GM21381 (cell line): ENCODE measurements around the gene LAIR1.
"Not testable (repeated sequence)": the region's sequence is repeated elsewhere in the genome, so short reads cannot be mapped to it uniquely, and the experiment has no call there.

ENCODE experiments used
- ATAC-seq: cut with Tn5 transposase; IDR thresholded peaks from one replicate; pipeline ENCODE4 v1.9.1; 2021; ENCODE audit warnings: mild to moderate bottlenecking, moderate library complexity; ENCODE audit not compliant: unreplicated experiment

Gene LAIR1

DNA sequence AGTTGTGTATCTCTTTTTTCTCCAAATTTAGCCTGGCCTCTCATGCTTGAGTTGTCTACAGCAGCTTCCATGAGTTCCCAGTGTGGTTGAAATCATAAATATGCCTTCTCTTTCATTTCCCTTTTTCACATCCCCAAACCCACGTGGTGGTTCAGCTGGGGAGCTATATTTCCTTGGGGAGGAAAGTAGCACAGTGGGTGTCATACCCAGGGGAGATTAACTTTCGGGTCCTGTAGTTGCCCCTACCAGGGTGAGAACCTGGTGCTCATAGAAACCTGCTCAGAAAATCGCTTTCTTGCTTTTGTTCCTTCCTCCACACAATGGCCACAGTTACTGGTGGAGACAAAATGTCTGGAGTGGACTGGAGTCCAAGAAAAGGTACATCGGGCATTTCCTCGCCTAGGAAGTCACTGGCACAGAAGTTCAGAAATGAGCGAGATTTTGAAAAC is 18.8 kb downstream of the LAIR1 start:
- ATAC-seq, result no peak

DNA sequence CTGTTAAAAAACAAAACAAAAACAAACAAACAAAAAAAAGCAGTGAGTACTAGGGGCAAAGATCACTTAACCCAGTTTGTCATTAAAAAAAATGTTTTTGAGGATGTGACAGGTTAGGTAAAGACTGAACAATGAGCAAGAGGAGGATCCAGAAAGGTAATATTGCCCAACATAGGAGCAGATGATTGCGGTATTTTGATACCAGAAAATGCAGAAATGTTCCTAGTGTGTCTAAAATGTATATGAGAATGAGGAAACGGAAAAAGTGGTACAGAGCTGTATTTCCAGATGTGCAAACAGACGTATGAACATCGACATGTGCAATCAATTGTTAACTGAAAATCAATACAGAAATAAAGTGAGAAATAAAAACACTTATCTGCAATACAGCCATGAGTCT is 20.9 kb downstream of the LAIR1 start:
- no peak for ATAC-seq

DNA sequence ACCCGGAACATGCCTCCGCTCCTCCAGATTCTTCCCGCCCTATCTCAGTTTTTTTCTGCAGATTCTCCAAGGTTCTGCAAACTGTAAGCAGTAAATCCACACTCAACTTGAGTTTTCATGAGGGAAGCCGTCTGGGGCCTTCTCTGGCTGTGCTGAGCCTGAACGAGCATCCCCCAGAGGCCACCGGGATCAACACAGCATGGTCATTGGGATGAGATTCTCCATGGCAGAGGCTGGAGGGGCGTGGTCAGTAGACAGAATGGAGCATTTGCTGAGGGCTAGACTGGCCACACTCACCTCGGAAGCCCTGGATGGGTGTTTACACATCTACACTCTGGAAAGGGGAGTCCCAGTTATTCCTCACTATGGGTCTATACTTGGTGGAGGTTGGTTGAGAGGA is 23.4 kb downstream of the LAIR1 start:
- ATAC-seq, result no peak

DNA sequence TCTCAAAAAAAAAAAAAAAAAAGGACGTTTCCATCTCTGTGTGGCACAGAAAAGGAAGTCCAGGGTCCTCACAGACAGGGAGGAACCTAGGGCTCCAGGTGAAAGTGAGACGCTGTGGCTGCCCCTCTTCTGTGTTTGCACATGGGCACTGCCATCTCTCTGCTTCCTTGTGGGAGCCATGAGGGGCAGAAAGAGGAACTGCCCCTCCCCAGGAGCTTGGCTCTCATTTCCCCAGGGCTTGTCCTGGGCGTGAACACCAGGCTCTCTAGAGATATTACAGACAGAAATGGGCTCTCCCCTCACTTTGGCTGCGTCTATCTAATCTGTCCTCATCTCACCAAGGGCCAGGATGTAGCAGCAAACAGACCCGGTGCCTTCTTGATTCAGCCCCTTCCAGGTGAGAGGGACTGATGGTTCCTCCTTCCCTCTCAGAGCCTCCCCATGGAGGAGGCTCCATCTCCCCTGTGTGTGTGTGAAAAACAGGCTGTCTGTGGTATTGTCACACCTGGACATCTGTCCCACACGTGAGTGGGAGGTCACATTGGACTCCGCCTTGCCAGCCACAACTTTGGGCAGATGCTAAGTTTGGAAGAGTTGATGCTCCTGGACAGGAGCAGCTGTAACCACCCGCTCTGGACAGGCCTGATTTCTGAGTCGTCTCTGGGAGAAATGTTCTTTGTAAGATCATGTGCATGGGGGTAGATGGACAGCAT is 24.9 kb downstream of the LAIR1 start:
- no peak for ATAC-seq

DNA sequence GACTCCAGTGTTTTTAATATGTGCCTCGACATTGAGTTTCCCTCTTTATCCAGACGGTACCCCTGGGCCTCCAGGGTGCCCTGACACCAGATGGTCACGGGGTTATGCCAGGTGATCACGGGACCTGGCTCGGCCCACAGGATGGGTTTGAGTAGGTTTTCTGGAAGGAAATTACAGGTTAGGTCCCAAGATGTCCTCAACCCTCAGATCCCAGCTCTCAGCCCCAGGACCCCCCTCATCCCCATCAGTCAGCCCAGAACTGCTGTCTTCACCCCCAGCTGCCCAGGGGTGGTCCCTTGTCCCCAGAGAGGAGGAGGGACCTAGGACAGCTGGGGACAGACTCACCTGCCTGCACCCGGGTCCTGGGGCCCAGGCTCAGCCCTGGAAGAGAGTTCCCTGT is 26.2 kb downstream of the LAIR1 start:
- no peak for ATAC-seq

DNA sequence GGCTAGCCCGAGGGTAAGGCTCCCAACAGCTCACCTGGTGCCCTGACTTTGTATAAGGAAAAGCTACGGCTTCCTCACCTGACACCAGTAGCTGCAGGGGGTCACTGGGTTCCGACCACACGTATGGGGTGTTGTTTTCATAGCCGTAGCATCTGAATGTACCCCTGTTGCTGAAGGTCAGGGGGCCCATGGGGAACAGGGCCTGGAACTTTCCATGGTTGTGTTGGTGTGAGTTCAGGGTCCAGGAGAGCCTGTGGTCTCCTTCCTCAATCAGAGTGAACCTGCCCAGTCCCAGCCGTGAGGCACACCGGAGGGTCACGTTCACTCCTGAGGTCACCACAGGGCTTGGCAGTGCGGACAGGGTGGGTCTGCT is 26.9 kb downstream of the LAIR1 start:
- no peak for ATAC-seq

DNA sequence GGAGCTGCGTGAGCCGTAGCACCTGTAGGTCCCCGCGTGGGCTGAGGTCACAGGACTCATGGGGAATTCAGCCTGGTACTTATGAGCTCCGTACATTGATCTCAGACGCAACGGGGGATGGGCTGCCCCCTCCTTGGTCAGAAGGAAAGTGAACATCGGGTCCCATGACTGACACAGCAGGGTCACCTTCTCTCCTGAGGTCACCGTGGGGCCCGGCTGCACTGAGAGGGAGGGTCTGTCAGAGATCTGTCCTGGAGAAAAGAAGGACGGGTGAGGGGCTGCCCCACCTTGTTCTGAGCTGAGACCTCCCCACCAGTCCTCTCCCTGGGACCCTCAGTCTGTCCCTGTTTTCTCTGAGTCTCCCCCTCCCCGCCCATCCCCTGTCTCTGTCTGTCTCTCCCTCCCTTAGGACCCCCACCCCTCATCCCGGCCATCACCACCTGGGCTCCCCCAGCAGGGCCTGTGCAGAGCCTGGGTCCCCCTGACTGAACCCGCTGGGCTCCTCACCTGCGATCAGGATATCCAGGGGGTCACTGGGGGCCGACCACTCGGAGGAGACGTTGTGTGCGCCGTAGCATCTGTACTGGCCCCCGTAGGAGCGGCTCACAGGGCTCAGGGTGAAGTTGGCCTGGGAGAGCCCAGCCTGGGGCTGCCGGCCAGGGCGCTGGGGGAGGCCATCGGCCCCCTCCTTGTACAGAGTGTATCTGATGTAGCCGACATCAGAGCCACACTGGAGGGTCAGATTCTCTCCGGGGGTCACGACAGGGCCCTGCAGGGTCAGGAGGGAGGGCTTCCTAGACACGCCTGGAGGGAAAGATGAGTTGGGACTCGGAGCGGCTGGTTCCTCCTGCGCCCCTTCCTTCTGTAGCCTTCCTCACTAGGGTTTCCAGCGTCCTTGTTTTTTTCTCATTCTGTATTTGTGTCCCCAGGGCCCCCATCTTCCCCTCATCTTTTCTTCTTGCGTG is 27.6 kb downstream of the LAIR1 start:
- no peak for ATAC-seq

DNA sequence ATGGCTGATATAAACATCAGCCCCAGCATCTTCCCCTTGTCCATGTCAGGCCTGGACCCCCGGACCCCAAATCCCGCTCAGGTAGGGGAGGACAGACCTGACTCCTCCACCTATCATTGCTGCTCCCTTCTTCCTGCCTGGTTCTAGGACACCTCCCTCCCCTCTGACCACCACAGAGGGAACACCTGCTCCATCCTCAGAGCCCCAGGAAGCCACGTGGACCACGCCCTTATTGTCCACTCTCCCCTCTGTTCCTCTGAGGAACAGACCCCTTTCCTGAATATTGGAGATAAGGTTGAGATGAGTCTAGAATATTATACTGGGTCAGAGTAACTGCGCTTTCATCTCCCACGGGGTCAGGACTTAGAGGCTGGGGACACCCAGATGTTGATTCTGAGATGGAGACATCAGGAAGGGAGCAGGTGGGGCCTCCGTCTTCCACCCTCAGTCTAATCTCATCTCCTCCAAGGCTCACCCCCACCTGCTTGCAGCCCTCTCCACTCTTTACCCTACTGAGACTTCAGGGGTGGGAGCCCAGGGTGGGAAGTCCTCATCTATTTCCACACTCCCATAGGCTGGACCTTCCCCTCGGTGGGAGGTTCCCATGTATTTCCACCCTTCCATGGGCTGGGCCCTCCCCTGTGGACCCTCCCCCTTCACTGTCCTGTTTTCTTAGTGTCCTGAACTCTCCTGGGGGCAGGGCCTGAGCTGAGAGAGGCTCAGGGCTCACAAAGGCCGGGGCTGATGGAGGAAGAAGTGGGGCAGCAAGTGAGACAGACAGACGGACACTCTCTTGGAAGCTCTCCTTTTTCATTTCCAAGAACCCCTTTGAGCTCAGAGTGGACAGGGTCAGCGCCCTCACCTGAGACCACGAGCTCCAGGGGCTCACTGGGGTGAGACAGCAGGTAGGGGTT is 28.5 kb downstream of the LAIR1 start:
- no peak for ATAC-seq

DNA sequence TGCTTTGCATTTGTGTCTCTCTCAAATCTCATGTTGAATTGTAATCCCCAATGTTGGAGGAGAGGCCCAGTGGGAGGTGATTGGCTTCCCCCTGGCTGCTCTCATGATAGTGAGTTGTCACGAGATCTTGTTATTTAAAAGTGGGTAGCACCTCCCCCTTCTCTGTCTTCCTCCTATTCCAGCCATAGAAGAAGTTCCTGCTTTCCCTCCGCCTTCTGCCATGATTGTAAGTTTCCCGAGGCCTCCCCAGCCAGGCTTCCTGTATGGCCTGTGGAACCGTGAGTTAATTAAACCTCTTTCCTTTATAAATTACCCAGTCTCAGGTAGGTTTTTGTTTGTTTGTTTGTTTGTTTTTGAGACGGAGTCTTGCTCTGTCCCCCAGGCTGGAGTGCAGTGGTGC is 29.6 kb downstream of the LAIR1 start:
- ATAC-seq, result no peak

DNA sequence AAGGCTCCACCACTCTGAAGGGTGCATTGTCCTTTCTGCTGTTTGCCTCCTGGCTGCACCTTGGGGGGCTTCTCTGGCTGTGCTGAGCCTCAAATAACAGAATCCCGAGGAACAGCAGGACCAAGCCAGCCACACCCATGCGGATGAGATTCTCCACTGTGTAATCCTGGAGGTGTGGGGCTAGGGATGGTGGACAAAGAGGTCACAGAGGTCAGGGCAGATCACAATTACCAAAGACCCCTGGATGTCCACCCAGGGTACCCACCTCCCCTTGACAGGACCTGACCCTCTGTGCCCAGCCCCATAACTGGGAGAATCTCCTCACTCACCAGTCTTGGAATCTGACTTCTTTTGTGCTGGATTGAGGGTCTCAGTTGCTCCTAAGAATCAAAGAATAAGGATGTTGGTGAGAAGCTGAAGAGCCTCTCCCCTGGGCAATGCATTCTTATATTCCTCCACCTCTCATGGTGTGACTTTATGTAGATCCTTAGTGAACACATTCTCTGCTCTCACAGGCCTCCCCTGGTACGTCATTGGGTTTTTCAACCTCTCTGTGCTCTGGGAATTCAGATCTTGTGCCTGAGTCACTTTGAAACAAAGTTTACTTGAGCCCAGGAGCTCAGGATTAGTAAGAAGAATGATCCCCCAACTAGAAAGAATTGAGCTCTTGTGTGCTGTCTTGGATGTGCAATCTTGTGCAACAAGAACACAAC is 31.0 kb downstream of the LAIR1 start:
- no peak for ATAC-seq

DNA sequence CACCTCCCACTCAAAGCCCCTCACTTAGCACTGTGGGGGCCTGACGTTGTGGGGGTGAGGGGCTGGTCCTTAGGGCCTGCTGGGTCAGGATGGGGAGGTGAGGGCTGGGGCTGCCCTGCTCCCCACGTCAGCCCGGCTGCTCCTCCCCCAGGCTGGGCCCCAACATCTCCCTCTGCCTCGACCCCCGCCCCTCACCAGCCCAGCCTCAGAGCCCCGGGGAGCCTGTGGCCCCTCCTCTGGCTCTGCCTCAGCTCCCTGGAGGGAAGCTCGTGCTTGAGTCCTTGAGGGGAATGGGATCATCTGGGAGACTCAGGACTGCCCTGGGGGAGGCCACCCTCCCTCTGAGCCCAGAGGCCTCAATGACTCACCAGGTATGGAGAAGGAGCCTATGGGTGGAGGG is 32.6 kb downstream of the LAIR1 start:
- ATAC-seq, result no peak

DNA sequence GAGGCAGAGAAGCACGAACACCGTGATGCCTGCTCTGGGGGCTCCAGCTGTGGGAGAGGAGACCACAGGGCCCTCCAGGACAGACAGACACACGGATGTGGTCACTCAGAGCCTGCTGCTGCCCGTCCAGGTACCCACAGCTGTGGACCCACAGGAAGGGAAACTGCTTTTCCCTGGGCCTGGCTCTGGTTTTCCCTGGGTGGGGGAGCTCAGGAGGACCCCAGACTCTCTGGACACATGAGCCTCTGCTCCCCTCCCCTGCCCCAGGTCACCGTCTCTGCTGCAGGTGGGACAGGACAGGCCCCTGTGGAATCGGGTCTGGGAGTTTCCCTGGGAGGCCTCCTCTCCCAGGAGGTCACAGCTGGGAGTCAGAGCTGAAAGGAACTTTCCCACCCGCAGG is 33.1 kb downstream of the LAIR1 start:
- no peak for ATAC-seq

DNA sequence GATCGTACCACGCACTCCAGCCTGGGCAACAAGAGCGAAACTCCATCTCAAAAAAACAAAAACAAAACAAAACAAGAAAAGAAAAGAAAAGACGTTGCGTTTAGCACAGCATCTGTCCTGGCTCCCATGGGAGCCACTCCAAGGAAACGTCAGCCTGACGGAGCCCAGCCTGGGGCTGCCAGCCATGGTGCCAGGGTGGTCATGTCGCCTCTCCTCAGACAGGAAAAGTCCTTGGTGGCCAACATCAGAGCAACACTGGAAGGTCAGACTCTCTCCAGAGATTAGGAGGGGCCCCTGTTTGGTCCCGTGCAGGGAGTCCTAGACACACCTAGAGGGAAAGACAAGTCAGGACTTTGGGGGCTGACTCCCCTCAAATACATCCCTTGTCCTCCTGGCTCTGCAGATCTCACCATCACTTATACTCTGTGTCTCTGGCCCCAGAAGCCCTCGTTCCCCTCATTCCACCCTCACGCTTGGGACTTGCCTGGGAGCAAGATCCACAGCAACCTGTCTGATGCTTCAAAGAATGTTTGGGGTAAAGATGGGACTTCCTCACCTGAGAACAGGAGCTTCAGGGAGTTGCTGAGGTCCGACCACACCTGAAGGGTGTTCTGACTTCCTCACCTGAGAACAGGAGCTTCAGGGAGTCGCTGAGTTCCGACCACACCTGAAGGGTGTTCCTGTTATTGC is 35.1 kb downstream of the LAIR1 start:
- ATAC-seq, result no peak

DNA sequence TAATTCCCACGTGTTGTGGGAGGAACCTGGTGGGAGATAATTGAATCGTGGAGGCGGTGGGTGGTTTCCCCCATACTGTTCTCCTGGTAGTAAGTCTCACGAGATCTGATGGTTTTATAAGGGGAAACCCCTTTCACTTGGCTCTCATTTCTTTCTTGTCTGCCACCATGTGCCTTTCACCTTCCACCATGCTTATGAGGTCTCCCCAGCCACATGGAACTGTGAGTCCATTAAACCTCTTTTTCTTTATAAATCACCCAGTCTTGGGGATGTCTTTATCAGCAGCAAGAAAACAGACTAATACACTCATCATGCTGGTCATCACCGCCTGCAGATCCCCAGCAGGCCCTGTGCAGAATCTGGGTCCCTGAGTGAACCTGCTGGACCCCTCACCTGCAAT is 36.0 kb downstream of the LAIR1 start:
- not testable (repeated sequence) for ATAC-seq

DNA sequence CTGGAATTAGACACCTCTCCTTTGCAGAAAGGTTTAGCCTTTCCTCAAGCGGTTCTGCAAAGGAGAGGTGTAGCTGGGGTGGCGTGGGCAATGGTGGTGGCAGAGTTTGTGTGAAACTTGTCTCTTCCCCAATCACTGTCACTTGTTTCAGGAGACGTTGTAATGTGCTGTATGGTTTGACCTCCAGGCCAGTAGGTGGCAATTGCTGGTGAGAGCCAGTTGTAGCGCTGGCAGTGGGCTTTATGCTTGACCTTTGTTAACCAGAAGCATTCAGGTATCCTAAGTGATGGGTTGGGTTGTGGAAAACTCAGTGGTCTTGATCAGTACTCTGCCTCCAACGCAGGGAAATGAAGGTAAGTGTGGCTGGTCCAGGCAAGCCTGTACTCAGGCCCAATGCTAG is 39.1 kb downstream of the LAIR1 start:
- no peak for ATAC-seq

DNA sequence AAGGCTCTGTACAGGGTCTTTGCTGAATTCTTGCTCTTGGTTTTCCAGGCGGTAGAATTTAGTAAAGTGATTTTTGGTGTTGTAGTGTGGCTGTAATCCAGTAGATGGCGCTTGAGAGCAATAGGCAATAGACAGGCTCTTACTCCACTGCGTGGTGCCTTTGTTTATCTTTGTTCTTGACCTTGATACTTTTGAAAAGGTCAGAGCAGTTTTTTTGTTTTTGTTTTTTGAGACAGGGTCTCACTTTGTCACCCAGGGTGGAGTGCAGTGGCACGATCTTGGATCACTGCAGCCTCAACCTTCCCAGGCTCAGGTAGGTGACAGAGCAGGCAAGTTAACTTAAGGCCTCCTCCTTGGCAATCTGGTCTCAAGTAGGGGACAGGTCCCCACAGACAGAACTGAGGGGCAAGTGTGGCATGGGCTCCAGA is 39.5 kb downstream of the LAIR1 start:
- ATAC-seq, result no peak

DNA sequence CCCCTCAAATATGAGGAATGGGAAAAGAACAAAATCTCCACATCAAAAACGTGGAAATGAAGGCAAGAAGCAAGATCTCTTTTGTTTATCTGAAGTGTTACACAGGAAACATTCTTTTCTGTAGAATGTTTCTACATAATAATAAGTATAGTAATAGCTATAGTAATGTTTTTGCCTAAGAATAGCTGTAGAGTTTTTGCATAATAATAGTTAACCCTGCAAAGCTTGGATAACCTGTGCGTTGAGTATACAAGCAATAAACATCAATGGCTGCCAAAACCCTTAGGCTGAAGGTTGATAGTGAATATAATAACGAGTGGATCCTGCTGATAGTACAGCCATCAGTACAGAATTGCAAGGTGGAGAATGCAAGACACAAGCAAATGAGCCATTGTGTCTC is 40.7 kb downstream of the LAIR1 start:
- no peak for ATAC-seq

DNA sequence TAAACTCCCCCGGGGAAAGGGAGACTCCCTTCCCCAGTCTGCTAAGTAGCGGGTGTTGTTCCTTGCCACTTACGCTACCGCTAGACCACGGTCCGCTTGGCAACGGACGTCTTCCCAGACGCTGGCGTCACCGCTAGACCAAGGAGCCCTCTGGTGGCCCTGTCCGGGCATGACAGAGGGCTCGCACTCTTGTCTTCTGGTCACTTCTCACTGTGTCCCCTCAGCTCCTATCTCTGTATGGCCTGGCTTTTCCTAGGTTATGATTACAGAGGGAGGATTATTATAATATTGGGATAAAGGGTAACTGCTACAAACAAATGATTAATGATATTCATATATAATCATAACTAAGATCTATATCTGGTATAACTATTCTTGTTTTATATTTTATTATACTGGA is 41.8 kb downstream of the LAIR1 start:
- ATAC-seq, result not testable (repeated sequence)

DNA sequence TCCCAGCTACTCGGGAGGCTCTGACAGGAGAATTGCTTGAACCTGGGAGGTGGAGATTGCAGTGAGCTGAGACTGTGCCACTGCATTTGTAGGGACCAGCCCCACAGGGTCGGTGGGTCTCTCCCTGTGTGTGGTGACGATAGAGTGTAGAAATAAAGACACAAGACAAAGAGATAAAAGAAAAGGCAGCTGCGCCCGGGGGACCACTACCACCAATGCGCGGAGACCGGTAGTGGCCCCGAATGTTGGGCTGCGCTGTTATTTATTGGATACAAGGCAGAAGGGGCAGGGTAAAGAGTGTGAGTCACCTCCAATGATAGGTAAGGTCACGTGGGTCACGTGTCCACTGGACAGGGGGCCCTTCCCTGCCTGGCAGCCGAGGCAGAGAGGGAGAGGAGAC is 42.4 kb downstream of the LAIR1 start:
- ATAC-seq, result not testable (repeated sequence)
